ENCODE measurements around the gene ARPC1B.

DNA sequence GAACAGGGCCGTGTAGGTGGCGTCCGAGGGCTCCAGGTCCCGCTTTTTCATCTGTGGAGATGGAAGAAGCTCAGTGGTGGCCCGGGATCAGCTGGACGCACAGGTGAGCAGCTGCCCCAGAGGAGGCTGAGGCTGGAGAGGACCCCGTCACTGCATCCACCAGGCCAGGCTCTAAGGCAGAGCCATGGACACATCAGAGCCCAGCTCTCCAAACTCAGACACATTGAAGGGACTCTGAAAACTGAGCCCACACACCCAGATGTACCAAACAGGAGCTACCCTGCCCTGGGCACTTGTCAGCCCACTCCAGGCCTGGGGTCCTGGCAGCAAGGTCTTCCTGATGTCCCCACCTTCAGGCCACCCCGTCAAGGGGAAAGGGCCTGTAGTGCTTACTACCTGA is 55.2 kb downstream of the ARPC1B start:
- TF ChIP-seq, protein P1, sequence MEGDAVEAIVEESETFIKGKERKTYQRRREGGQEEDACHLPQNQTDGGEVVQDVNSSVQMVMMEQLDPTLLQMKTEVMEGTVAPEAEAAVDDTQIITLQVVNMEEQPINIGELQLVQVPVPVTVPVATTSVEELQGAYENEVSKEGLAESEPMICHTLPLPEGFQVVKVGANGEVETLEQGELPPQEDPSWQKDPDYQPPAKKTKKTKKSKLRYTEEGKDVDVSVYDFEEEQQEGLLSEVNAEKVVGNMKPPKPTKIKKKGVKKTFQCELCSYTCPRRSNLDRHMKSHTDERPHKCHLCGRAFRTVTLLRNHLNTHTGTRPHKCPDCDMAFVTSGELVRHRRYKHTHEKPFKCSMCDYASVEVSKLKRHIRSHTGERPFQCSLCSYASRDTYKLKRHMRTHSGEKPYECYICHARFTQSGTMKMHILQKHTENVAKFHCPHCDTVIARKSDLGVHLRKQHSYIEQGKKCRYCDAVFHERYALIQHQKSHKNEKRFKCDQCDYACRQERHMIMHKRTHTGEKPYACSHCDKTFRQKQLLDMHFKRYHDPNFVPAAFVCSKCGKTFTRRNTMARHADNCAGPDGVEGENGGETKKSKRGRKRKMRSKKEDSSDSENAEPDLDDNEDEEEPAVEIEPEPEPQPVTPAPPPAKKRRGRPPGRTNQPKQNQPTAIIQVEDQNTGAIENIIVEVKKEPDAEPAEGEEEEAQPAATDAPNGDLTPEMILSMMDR (IDR thresholded peaks at IDR 0.05; ENCODE audit: control extremely low read depth in 1 of 3, insufficient read depth in 1 of 3, low read depth in 1 of 3, low read length in 3 of 3) = no peak
- TF ChIP-seq, protein P2, sequence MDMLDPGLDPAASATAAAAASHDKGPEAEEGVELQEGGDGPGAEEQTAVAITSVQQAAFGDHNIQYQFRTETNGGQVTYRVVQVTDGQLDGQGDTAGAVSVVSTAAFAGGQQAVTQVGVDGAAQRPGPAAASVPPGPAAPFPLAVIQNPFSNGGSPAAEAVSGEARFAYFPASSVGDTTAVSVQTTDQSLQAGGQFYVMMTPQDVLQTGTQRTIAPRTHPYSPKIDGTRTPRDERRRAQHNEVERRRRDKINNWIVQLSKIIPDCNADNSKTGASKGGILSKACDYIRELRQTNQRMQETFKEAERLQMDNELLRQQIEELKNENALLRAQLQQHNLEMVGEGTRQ (IDR thresholded peaks at IDR 0.05; ENCODE audit: low read length) = no peak
- TF ChIP-seq SP1 (IDR thresholded peaks at IDR 0.05; ENCODE audit: low read depth, low read length) (no peak), TAF1 (IDR thresholded peaks at IDR 0.05; ENCODE audit: low read depth, low read length) (no peak), JUND (IDR thresholded peaks at IDR 0.05; ENCODE audit: low read length) (no peak), CBX8 (IDR thresholded peaks at IDR 0.05; ENCODE audit: borderline replicate concordance, low read depth, low read length) (no peak), TCF12 (IDR thresholded peaks at IDR 0.05; ENCODE audit: low read depth, low read length) (no peak), CTBP2 (IDR thresholded peaks at IDR 0.05; ENCODE audit: borderline replicate concordance, insufficient read depth, insufficient read length, low read length) (no peak), EZH2 (IDR thresholded peaks at IDR 0.05; ENCODE audit: low read depth, low read length, severe bottlenecking) (no peak)

Measured in H1 (cell line).